Spleen (tissue), 11 donors: Measurements from ENCODE around the gene SSBP3. TPM values are rescaled to one million over a fixed set of nuclear protein-coding genes. Genes with fewer than 3 reads are reported as not detected.

Experiments
- DNase-seq: peaks from one replicate; pipeline ENCODE4 v3.0.0-alpha.2; 2020
- H3K27ac ChIP-seq, 8 donors: fragments of 200-600 bp; sonication (generic) in 7 of 8; 1 replicate in 4 of 8; 2 replicates in 4 of 8; pipeline versions ENCODE4 v1.5.0 to v1.8.0; 2016 to 2021; ENCODE audit warnings: inconsistent platforms in 4 of 8, mild to moderate bottlenecking in 4 of 8, moderate library complexity in 1 of 8
- H3K27me3 ChIP-seq, 7 donors: fragments of 200-600 bp; sonication (generic) in 6 of 7; replicated peaks in 1 of 7; 1 replicate in 4 of 7; 2 replicates in 3 of 7; pipeline versions ENCODE4 v1.5.0 to v1.8.0; 2016 to 2021; ENCODE audit warnings: inconsistent platforms in 3 of 7, mild to moderate bottlenecking in 1 of 7
- H3K36me3 ChIP-seq, 6 donors: fragments of 200-600 bp; sonication (generic) in 5 of 6; 1 replicate in 4 of 6; 2 replicates in 2 of 6; pipeline versions ENCODE4 v1.5.0 to v1.8.0; 2016 to 2021; ENCODE audit warnings: inconsistent platforms in 2 of 6
- H3K4me1 ChIP-seq, 6 donors: fragments of 200-600 bp; sonication (generic) in 5 of 6; 1 replicate in 3 of 6; 2 replicates in 3 of 6; pipeline versions ENCODE4 v1.5.0 to v1.8.0; 2016 to 2021; ENCODE audit warnings: inconsistent platforms in 3 of 6
- H3K4me3 ChIP-seq, 8 donors: fragments of 200-600 bp; sonication (generic) in 7 of 8; 1 replicate in 4 of 8; 2 replicates in 4 of 8; pipeline versions ENCODE4 v1.5.0 to v1.8.0; 2016 to 2021; ENCODE audit warnings: inconsistent platforms in 4 of 8, mild to moderate bottlenecking in 4 of 8, moderate library complexity in 2 of 8
- H3K9me3 ChIP-seq, 8 donors: fragments of 200-600 bp; sonication (generic) in 7 of 8; 1 replicate in 4 of 8; 2 replicates in 4 of 8; pipeline versions ENCODE4 v1.5.0 to v1.8.0; 2016 to 2021; ENCODE audit warnings: inconsistent platforms in 4 of 8
- CTCF ChIP-seq, 11 experiments: fragments of 200-600 bp in 7 of 11; fragments of 450-650 bp in 4 of 11; sonication (generic) in 4 of 11; IDR thresholded peaks in 8 of 11; conservative IDR thresholded peaks in 3 of 11; 1 replicate in 7 of 11; 2 replicates in 4 of 11; pipeline versions ENCODE4 v1.4.0 to v1.8.0; 2016 to 2021; ENCODE audit warnings: antibody characterized with exemption in 11 of 11, inconsistent platforms in 4 of 11, mild to moderate bottlenecking in 1 of 11
- POLR2A ChIP-seq, 3 donors: fragments of 450-650 bp; IDR thresholded peaks; one replicate each; pipeline ENCODE4 v1.5.1; 2017; ENCODE audit warnings: antibody characterized with exemption in 3 of 3, mild to moderate bottlenecking in 1 of 3
- POLR2AphosphoS5 ChIP-seq, 3 donors: sonication (generic); formaldehyde crosslinking; IDR thresholded peaks; one replicate each; pipeline ENCODE4 v1.5.1; 2017; ENCODE audit warnings: antibody characterized with exemption in 3 of 3
- WGBS, 5 donors: extraction: QIAGEN DNeasy Blood & Tissue Kit in 3 of 5; methylation state at CpG; one replicate each; pipeline versions ENCODE4 v1.1.5 to v1.1.7; 2013 to 2018; 5-methylcytosine and 5-hydroxymethylcytosine counted together
- intact Hi-C: fragments of 100-400 bp; cut with DNase I; formaldehyde crosslinking; loops from one replicate; pipeline ENCODE4 v1.15.0; 2023; ENCODE audit warnings: low total_unique reads
- polyA plus RNA-seq, 3 donors: library from polyadenylated mRNA; stranded (reverse); fragments of 200-250 nt; gene quantifications; one replicate each; pipeline ENCODE4 v1.2.1, GENCODE V29; 2013
- total RNA-seq, 7 donors: library from RNA; depleted of rRNA in 3 of 7; stranded (reverse); fragments of >200 nt in 3 of 7; fragmentation: NEBNext Ultra II Directional in 4 of 7; extraction: Animal tissue kit (Norgen Biotek cat#: 25700) in 4 of 7; gene quantifications; one replicate each; pipeline versions ENCODE4 v1.1.0 to v1.2.1, GENCODE V29; 2016 to 2021
- donor health status: healthy with polysubstance abuse.
- donor health status: DM: no; HTN: no; CAD: no; lungs with moderate emphysema.
- donor health status: DM: no; HTN: no; CAD: no.
- donor health status: Bipolar disorder and iron deficiency.
- donor health status: healthy.
- donor health status: DM: no; HTN: no; CAD: no.
- donor health status: DM: yes; HTN: yes; CAD: no.

Gene SSBP3
- total and polyA plus RNA-seq, 10 donors: 14.4 to 73.5 (median 26.3) TPM

GRCh38 chr1:54378874-54379554 lies 27.2 kb downstream of the SSBP3 start:
- intact Hi-C loops: no loop called here
- H3K4me1 ChIP-seq: peaks cover 26 to 89% (median 72%) of the 10 kb centered on the region in 6 donors
- DNase-seq: no peak
- H3K27me3 ChIP-seq: no peaks in the 10 kb centered on the region
- WGBS, 5 donors: 66 to 78% (median 67%) methylated on average over 16 of the region's 16 CpGs
- H3K36me3 ChIP-seq: peaks cover 0 to 8% (median 0%) of the 10 kb centered on the region in 6 donors
- no peaks in the 10 kb centered on the region for H3K9me3 ChIP-seq
- no peak for TF ChIP-seq POLR2A (IDR thresholded peaks at IDR 0.05)
- TF ChIP-seq POLR2AphosphoS5 (IDR thresholded peaks at IDR 0.05): no peak
- TF ChIP-seq CTCF (IDR thresholded peaks at IDR 0.05 in 8 of 11, conservative IDR thresholded peaks at IDR 0.05 in 3 of 11): no peak
- no peak overlapping the region for H3K4me3 ChIP-seq
- H3K27ac ChIP-seq: peak overlapping the region in 4 of 8 donors; percentile 49 to 85 (median 79)

DNA sequence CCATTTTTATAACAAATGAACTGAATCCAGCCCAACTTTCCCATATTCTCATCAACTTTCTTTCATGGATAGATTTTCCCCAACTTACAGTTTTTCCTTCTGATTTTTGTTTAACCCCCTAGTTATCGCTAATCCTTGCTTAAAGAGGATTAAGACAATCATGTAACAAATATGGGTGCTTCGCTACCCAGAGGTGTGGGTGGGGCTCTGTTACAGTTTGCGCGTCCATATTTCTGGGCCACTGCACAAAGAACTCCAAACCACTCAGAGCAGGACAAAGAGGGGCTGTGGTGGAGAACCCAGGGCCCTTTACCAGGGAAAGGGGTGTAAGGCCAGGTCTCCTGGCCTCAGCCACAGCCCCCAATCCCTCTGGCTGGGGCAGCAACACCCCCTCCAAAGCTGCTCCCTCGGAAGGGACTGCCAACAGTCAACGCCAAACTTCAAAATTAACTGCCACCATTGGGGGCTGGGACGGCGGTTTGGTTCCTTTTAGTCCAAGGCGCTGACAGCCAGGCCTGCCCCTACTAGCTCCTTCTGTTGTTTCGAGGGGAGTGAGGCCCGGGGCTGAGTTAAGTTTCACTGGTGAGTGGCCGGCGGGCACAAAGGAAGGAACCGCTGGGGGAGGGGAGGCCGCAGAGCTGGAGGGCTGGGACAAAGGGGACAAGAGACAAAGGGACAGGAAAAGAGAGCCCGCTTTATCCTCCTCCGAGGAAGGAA lies 27.9 kb downstream of the SSBP3 start:
- H3K27me3 ChIP-seq: no peaks in the 10 kb centered on the region
- peaks cover 26 to 93% (median 77%) of the 10 kb centered on the region in 6 donors for H3K4me1 ChIP-seq
- H3K36me3 ChIP-seq: peaks cover 0 to 8% (median 0%) of the 10 kb centered on the region in 6 donors
- H3K9me3 ChIP-seq: no peaks in the 10 kb centered on the region
- TF ChIP-seq POLR2A (IDR thresholded peaks at IDR 0.05) (no peak), POLR2AphosphoS5 (IDR thresholded peaks at IDR 0.05) (peak in 1 of 3 donors; percentile 23), CTCF (IDR thresholded peaks at IDR 0.05 in 8 of 11, conservative IDR thresholded peaks at IDR 0.05 in 3 of 11) (no peak)
- 38 to 49% (median 40%) methylated on average over 17 of the region's 17 CpGs for WGBS, 5 donors
- intact Hi-C loops: no loop called here
- no peak overlapping the region for H3K4me3 ChIP-seq
- DNase-seq: no peak
- peak overlapping the region in 5 of 8 donors; percentile 14 to 85 (median 76) for H3K27ac ChIP-seq

DNA sequence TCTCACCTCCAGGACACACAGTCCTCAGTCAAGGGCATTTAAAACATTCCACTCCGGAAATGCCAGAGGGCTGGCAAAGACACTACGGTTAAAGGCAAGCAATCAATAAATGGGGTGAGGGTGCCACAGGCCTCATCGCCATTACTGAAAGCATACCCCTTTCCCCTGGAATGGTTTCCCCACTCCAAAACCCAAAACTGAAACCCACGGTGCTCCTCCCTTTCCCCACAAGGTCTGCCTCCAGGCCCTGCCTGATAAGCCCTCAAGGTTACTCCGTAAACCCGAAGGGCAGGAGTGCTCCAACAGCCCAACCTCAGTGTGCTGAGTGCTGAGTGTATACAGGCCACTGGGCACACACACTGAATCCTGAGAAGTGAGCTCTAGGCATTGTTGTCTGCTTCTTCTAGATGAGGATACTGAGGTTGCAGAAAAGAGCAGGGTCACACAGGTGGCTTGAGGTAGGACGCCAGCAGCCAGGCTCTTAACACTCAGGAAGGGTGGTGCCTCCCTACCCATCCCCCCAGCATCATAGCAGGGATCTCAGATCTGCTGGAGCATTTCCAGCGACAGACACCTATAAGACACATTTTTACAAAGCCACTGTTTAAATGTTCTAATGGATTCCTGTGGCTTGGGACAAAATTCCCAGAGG lies 29.0 kb downstream of the SSBP3 start:
- no peaks in the 10 kb centered on the region for H3K27me3 ChIP-seq
- DNase-seq: no peak
- H3K27ac ChIP-seq: peak overlapping the region in 6 of 8 donors; percentile 32 to 85 (median 72)
- TF ChIP-seq POLR2AphosphoS5 (IDR thresholded peaks at IDR 0.05): peak in 1 of 3 donors; percentile 42
- no peak for TF ChIP-seq CTCF (IDR thresholded peaks at IDR 0.05 in 8 of 11, conservative IDR thresholded peaks at IDR 0.05 in 3 of 11)
- intact Hi-C loops: no loop called here
- H3K36me3 ChIP-seq: peaks cover 0 to 8% (median 0%) of the 10 kb centered on the region in 6 donors
- WGBS, 5 donors: 57 to 68% (median 59%) methylated on average over 8 of the region's 8 CpGs
- no peaks in the 10 kb centered on the region for H3K9me3 ChIP-seq
- H3K4me1 ChIP-seq: peaks cover 26 to 100% (median 87%) of the 10 kb centered on the region in 6 donors
- H3K4me3 ChIP-seq: no peak overlapping the region
